OCI-LY3 (cell line): Measurements from ENCODE around the gene PER3.

Experiments
- CTCF ChIP-seq: fragments of 200-600, 300-600 bp; sonication (generic); IDR thresholded peaks from 2 replicates; pipeline ENCODE4 v1.5.1; 2014; ENCODE audit warnings: antibody characterized with exemption, low read length, low read depth
- EZH2phosphoT487 ChIP-seq: fragments of 200-600 bp; shearing (Covaris generic); IDR thresholded peaks from 2 replicates; pipeline ENCODE4 v1.6.1; 2018; ENCODE audit warnings: antibody characterized with exemption, mixed run types, low read depth

GRCh38 chr1:7778133-7778628, 5.9 kb upstream of the PER3 start:
- TF ChIP-seq CTCF (no peak), EZH2phosphoT487 (no peak)
